H9 (cell line): ENCODE results near the gene GBGT1. TPM values are rescaled to one million over a fixed set of nuclear protein-coding genes. Genes with fewer than 3 reads are reported as not detected.

Experiments
- DNase-seq: peaks from one replicate; pipeline ENCODE4 v3.0.0-alpha.2; 2017
- H2AFZ ChIP-seq: one replicate; pipeline ENCODE4 v1.6.1; 2013; ENCODE audit warnings: mild to moderate bottlenecking, low read length, control low read depth, moderate library complexity
- H2AK5ac ChIP-seq: 2 replicates; pipeline ENCODE4 v1.6.1; 2013; ENCODE audit warnings: low read length, control low read depth, mixed read lengths; ENCODE audit not compliant: insufficient read length
- H2BK120ac ChIP-seq: one replicate; pipeline ENCODE4 v1.6.1; 2013; ENCODE audit warnings: low read depth, mild to moderate bottlenecking, low read length, control low read depth, inconsistent platforms; ENCODE audit not compliant: poor library complexity, severe bottlenecking
- H2BK12ac ChIP-seq: 2 replicates; pipeline ENCODE4 v1.6.1; 2013; ENCODE audit warnings: low read length, control low read depth, mixed read lengths, low read depth; ENCODE audit not compliant: insufficient read length
- H2BK15ac ChIP-seq: 2 replicates; pipeline ENCODE4 v1.6.1; 2013; ENCODE audit warnings: low read depth, low read length, control low read depth
- H2BK20ac ChIP-seq: one replicate; pipeline ENCODE4 v1.6.1; 2013; ENCODE audit warnings: low read depth, mild to moderate bottlenecking, low read length, control low read depth, inconsistent platforms; ENCODE audit not compliant: poor library complexity, severe bottlenecking
- H2BK5ac ChIP-seq: 2 replicates; pipeline ENCODE4 v1.6.1; 2013; ENCODE audit warnings: low read length, control low read depth, mixed read lengths; ENCODE audit not compliant: insufficient read length
- H3K14ac ChIP-seq: 2 replicates; pipeline ENCODE4 v1.6.1; 2013; ENCODE audit warnings: low read length, control low read depth; ENCODE audit not compliant: insufficient read depth
- H3K18ac ChIP-seq: 2 replicates; pipeline ENCODE4 v1.6.1; 2013; ENCODE audit warnings: low read depth, mild to moderate bottlenecking, mixed read lengths, low read length, control low read depth; ENCODE audit not compliant: insufficient read length
- H3K23ac ChIP-seq: 2 replicates; pipeline ENCODE4 v1.6.1; 2013; ENCODE audit warnings: low read length, control low read depth, mixed read lengths, low read depth; ENCODE audit not compliant: insufficient read length
- H3K23me2 ChIP-seq: 2 replicates; pipeline ENCODE4 v1.6.1; 2013; ENCODE audit warnings: low read depth, mild to moderate bottlenecking, mixed read lengths, low read length, control low read depth; ENCODE audit not compliant: insufficient read length, poor library complexity, severe bottlenecking
- H3K27ac ChIP-seq: 2 replicates; pipeline ENCODE4 v1.5.1; 2013; ENCODE audit warnings: low read length, control low read depth, mixed read lengths, low read depth; ENCODE audit not compliant: insufficient read length
- H3K27me3 ChIP-seq: 2 replicates; pipeline ENCODE4 v1.6.1; 2013; ENCODE audit warnings: low read length, control low read depth, inconsistent platforms; ENCODE audit not compliant: insufficient read depth
- H3K4ac ChIP-seq: 2 replicates; pipeline ENCODE4 v1.6.1; 2013; ENCODE audit warnings: low read depth, mild to moderate bottlenecking, control low read depth, inconsistent platforms, low read length, moderate library complexity
- H3K4me1 ChIP-seq: 2 replicates; pipeline ENCODE4 v1.6.1; 2013; ENCODE audit warnings: low read length, control low read depth, inconsistent platforms; ENCODE audit not compliant: insufficient read depth
- H3K4me2 ChIP-seq: 2 replicates; pipeline ENCODE4 v1.6.1; 2013; ENCODE audit warnings: low read length, control low read depth, mixed read lengths; ENCODE audit not compliant: insufficient read length, insufficient read depth
- H3K56ac ChIP-seq: 2 replicates; pipeline ENCODE4 v1.6.1; 2013; ENCODE audit warnings: low read depth, mild to moderate bottlenecking, mixed read lengths, low read length, control low read depth; ENCODE audit not compliant: insufficient read length
- H3K79me1 ChIP-seq: 2 replicates; pipeline ENCODE4 v1.6.1; 2013; ENCODE audit warnings: low read depth, mild to moderate bottlenecking, moderate library complexity, low read length, control low read depth, inconsistent platforms; ENCODE audit not compliant: insufficient read depth, poor library complexity, severe bottlenecking
- H3K79me2 ChIP-seq: 2 replicates; pipeline ENCODE4 v1.6.1; 2013; ENCODE audit warnings: low read length, control low read depth, inconsistent platforms; ENCODE audit not compliant: insufficient read depth
- H3K9ac ChIP-seq: 2 replicates; pipeline ENCODE4 v1.6.1; 2013; ENCODE audit warnings: low read length, control low read depth, mixed read lengths; ENCODE audit not compliant: insufficient read length; ENCODE audit errors: extremely low read depth
- H3K9me3 ChIP-seq: one replicate; pipeline ENCODE4 v1.6.1; 2013; ENCODE audit warnings: low read depth, low read length, inconsistent platforms; ENCODE audit not compliant: control insufficient read depth
- H3T11ph ChIP-seq: one replicate; pipeline ENCODE4 v1.6.1; 2013; ENCODE audit warnings: mild to moderate bottlenecking, low read length, control low read depth, inconsistent platforms
- H4K20me1 ChIP-seq: one replicate; pipeline ENCODE4 v1.6.1; 2013; ENCODE audit not compliant: control insufficient read depth, insufficient read length, insufficient read depth
- H4K5ac ChIP-seq: 2 replicates; pipeline ENCODE4 v1.6.1; 2013; ENCODE audit warnings: low read depth, mild to moderate bottlenecking, mixed read lengths, low read length, control low read depth; ENCODE audit not compliant: insufficient read length
- H4K8ac ChIP-seq: replicated peaks from 2 replicates; pipeline ENCODE4 v1.6.1; 2013; ENCODE audit warnings: low read length, control low read depth, mixed read lengths, low read depth; ENCODE audit not compliant: insufficient read length
- H4K91ac ChIP-seq: 2 replicates; pipeline ENCODE4 v1.6.1; 2013; ENCODE audit warnings: low read depth, mild to moderate bottlenecking, moderate library complexity, mixed read lengths, low read length, control low read depth; ENCODE audit not compliant: insufficient read length
- H3K27ac Mint-ChIP-seq, 3 experiments: 2 replicates in 2 of 3; 3 replicates in 1 of 3; pipeline ENCODE4 v1.8.0; 2020 to 2021; ENCODE audit warnings: mixed read lengths in 3 of 3, mild to moderate bottlenecking in 1 of 3, moderate library complexity in 1 of 3
- H3K27me3 Mint-ChIP-seq: 2 replicates; pipeline ENCODE4 v1.8.0; 2021; ENCODE audit warnings: low read depth, mild to moderate bottlenecking, moderate library complexity, mixed read lengths
- H3K36me3 Mint-ChIP-seq, 3 experiments: 2 replicates in 2 of 3; 3 replicates in 1 of 3; pipeline ENCODE4 v1.8.0; 2020 to 2021; ENCODE audit warnings: low read depth in 3 of 3, mixed read lengths in 3 of 3; ENCODE audit not compliant: insufficient read depth in 1 of 3
- H3K4me1 Mint-ChIP-seq, 2 experiments: 2 replicates each; pipeline ENCODE4 v1.8.0; 2020; ENCODE audit warnings: mixed read lengths in 2 of 2
- H3K4me3 Mint-ChIP-seq, 2 experiments: 2 replicates in 1 of 2; 3 replicates in 1 of 2; pipeline ENCODE4 v1.8.0; 2020 to 2021; ENCODE audit warnings: mild to moderate bottlenecking in 2 of 2, mixed read lengths in 2 of 2, moderate library complexity in 1 of 2
- H3K9me3 Mint-ChIP-seq, 2 experiments: 2 replicates in 1 of 2; 3 replicates in 1 of 2; pipeline ENCODE4 v1.8.0; 2020; ENCODE audit warnings: mild to moderate bottlenecking in 2 of 2, mixed read lengths in 2 of 2, moderate library complexity in 1 of 2
- CTCF ChIP-seq: fragments of 200-600 bp; sonication (generic); conservative IDR thresholded peaks from 3 replicates; pipeline ENCODE4 v1.8.0; 2021; ENCODE audit warnings: antibody characterized with exemption, mild to moderate bottlenecking
- WGBS: extraction: QIAGEN DNeasy Blood & Tissue Kit; methylation state at CpG from one replicate; pipeline ENCODE4 v1.1.7; 2013; ENCODE audit warnings: missing lambda C conversion rate, low lambda C conversion rate, mixed read lengths; ENCODE audit not compliant: insufficient read length; ENCODE audit errors: extremely low coverage; 5-methylcytosine and 5-hydroxymethylcytosine counted together
- total RNA-seq: library from RNA; stranded (reverse); gene quantifications from 2 replicates; pipeline ENCODE4 v1.2.1, GENCODE V29; 2021

Gene GBGT1
- total RNA-seq, 1 experiment from 2014 or later: 9.3 TPM

GRCh38 chr9:133115604-133116345, 47.9 kb downstream of the GBGT1 start:
- H2BK120ac ChIP-seq: no peak overlapping the region
- peaks cover 29% of the 10 kb centered on the region for H3K27me3 Mint-ChIP-seq
- H3K79me2 ChIP-seq: no peaks in the 10 kb centered on the region
- no peak overlapping the region for H2BK20ac ChIP-seq
- no peaks in the 10 kb centered on the region for H3K9me3 ChIP-seq
- no peak overlapping the region for H3K23ac ChIP-seq
- no peak overlapping the region for H3K9ac ChIP-seq
- H4K91ac ChIP-seq: no peak overlapping the region
- H3K4ac ChIP-seq: no peak overlapping the region
- no peak overlapping the region for H3K4me3 Mint-ChIP-seq
- peaks cover 11 to 27% of the 10 kb centered on the region in 2 experiments for H3K4me1 Mint-ChIP-seq
- H3K27me3 ChIP-seq: peaks cover 8% of the 10 kb centered on the region; the same call in 1 of the 2 replicates
- no peak overlapping the region for H3K27ac ChIP-seq
- H3K23me2 ChIP-seq: peaks cover 5% of the 10 kb centered on the region
- no peak overlapping the region for H2BK5ac ChIP-seq
- no peak overlapping the region for H3K56ac ChIP-seq
- no peaks in the 10 kb centered on the region; a peak in 1 of 7 replicates for H3K36me3 Mint-ChIP-seq
- no peaks in the 10 kb centered on the region for H3K9me3 Mint-ChIP-seq
- no peak overlapping the region; a peak in 1 of 7 replicates for H3K27ac Mint-ChIP-seq
- H2BK12ac ChIP-seq: no peak overlapping the region
- TF ChIP-seq CTCF: no peak
- no peaks in the 10 kb centered on the region for H3K79me1 ChIP-seq
- H2AFZ ChIP-seq: no peak overlapping the region
- H3K14ac ChIP-seq: no peak overlapping the region; the same call in 1 of the 2 replicates
- no peak overlapping the region for H2BK15ac ChIP-seq
- no peak overlapping the region for H4K5ac ChIP-seq
- peaks cover 8% of the 10 kb centered on the region for H4K20me1 ChIP-seq
- no peak overlapping the region for H3K4me2 ChIP-seq
- H3K18ac ChIP-seq: no peak overlapping the region
- H2AK5ac ChIP-seq: no peak overlapping the region
- H4K8ac ChIP-seq: no peak overlapping the region
- DNase-seq: no peak
- no CpG with 5 or more reads among the region's 32 CpGs for WGBS
- no peak overlapping the region for H3T11ph ChIP-seq
- peaks cover 3% of the 10 kb centered on the region; the same call in 1 of the 2 replicates for H3K4me1 ChIP-seq
